Measurements from ENCODE around the gene AGK. TPM values are rescaled to one million over a fixed set of nuclear protein-coding genes. Genes with fewer than 3 reads are reported as not detected.

The AGK gene
- total RNA-seq, 1 donor from 2014 or later, result 31.9 TPM

DNA sequence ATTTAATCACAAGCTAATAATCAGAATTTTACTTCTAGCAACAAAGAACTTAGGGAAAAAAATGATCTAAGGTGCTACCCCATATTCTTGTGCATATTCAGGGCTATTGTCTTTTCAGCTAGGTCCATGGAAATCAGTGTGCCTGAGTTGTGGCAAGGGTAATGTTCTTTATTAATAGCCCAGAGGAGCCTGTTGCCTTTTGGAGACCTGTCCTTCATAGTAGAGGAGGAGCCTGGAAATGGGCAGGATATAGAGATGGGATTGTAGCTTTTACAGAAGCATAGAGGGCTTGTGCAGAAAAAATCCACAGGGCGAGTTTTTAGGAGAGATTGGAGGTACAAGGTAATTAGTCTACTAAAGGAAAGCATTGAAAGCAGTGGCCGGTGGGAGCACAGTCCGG, 38.9 kb downstream of the AGK start:
- Mint-ChIP-seq H3K27me3 (no peaks in the 10 kb centered on the region), H3K4me1 (ENCODE audit: unreplicated experiment) (peaks cover 8% of the 10 kb centered on the region), H3K27ac (no peak overlapping the region), H3K36me3 (peaks cover 28% of the 10 kb centered on the region), H3K4me3 (no peak overlapping the region), H3K9me3 (no peaks in the 10 kb centered on the region)
- no peak for DNase-seq (ENCODE audit: extremely low spot score, unreplicated experiment)
- TF ChIP-seq, protein P1, sequence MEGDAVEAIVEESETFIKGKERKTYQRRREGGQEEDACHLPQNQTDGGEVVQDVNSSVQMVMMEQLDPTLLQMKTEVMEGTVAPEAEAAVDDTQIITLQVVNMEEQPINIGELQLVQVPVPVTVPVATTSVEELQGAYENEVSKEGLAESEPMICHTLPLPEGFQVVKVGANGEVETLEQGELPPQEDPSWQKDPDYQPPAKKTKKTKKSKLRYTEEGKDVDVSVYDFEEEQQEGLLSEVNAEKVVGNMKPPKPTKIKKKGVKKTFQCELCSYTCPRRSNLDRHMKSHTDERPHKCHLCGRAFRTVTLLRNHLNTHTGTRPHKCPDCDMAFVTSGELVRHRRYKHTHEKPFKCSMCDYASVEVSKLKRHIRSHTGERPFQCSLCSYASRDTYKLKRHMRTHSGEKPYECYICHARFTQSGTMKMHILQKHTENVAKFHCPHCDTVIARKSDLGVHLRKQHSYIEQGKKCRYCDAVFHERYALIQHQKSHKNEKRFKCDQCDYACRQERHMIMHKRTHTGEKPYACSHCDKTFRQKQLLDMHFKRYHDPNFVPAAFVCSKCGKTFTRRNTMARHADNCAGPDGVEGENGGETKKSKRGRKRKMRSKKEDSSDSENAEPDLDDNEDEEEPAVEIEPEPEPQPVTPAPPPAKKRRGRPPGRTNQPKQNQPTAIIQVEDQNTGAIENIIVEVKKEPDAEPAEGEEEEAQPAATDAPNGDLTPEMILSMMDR (conservative IDR thresholded peaks at IDR 0.05), result no peak

DNA sequence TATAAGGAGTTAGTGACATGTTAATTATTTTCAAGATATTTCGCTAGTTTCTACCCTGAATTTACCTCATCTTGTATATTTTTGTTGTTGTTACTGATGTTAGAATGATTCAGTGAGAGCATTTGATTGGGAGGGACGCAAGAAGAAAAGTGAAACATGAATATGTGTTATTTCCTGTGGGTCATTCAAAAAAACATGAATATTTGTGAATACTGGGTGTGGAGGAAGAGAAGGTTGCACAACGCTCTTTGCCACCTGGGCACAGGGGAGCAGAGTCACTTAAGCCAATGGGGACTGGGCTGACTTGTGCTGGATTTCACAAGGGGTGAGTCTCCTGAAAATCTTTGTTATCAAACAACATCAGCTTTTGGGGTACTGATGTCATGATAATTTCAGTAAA, 39.5 kb downstream of the AGK start:
- H3K4me1 Mint-ChIP-seq (ENCODE audit: unreplicated experiment), result peaks cover 8% of the 10 kb centered on the region
- H3K27ac Mint-ChIP-seq, result peak overlapping the region; percentile 15
- H3K9me3 Mint-ChIP-seq, result no peaks in the 10 kb centered on the region
- H3K36me3 Mint-ChIP-seq, result peaks cover 32% of the 10 kb centered on the region
- no peak for DNase-seq (ENCODE audit: extremely low spot score, unreplicated experiment)
- no peak overlapping the region for H3K4me3 Mint-ChIP-seq
- TF ChIP-seq, protein P1 (conservative IDR thresholded peaks at IDR 0.05), result no peak
- no peaks in the 10 kb centered on the region for H3K27me3 Mint-ChIP-seq

DNA sequence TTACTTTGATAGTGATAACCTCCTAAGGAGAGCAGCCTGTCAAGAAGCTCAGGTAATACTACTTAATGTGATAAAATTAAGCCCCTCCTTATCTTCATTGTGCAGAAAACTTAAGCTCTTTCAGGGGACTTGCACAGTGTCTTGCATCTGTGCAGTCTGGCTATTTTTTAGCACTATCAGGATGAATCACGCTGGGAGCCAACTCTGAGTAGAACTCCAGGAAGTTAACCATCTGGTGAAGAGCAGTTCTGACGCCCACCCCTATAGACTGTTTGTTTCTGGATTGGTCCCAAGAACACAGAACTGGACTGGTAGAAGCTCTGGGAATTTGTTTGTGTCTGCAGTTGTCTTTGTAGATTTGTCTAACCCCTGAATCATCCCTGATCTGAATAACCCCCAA, 41.9 kb downstream of the AGK start:
- Mint-ChIP-seq H3K9me3 (no peaks in the 10 kb centered on the region), H3K27me3 (no peaks in the 10 kb centered on the region), H3K4me1 (ENCODE audit: unreplicated experiment) (peaks cover 5% of the 10 kb centered on the region), H3K4me3 (no peak overlapping the region), H3K36me3 (peaks cover 26% of the 10 kb centered on the region), H3K27ac (no peak overlapping the region)
- DNase-seq (ENCODE audit: extremely low spot score, unreplicated experiment), result no peak
- TF ChIP-seq, protein P1 (conservative IDR thresholded peaks at IDR 0.05), result no peak

DNA sequence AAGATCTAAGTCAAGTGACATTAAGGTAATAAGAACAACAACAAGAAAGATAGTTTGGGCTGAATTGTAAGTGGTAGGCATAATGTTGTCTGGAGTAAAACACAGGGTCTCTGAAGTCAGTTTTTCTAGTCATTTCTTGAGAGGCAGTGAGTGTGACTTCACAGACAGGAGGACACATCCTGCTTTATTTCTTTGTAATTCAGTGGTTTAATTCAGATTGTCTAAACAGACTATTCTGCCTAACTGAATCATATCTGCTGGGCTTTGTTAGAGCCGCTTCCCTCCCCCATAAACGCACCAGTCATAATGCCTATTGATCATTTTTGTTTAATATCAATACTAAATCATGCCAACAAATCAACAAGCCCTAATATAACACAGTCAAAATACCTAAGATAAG, 46.8 kb downstream of the AGK start:
- Mint-ChIP-seq H3K4me1 (ENCODE audit: unreplicated experiment) (no peaks in the 10 kb centered on the region), H3K4me3 (no peak overlapping the region), H3K36me3 (peaks cover 20% of the 10 kb centered on the region), H3K27me3 (no peaks in the 10 kb centered on the region), H3K27ac (no peak overlapping the region), H3K9me3 (no peaks in the 10 kb centered on the region)
- no peak for DNase-seq (ENCODE audit: extremely low spot score, unreplicated experiment)
- TF ChIP-seq, protein P1 (conservative IDR thresholded peaks at IDR 0.05), result no peak

DNA sequence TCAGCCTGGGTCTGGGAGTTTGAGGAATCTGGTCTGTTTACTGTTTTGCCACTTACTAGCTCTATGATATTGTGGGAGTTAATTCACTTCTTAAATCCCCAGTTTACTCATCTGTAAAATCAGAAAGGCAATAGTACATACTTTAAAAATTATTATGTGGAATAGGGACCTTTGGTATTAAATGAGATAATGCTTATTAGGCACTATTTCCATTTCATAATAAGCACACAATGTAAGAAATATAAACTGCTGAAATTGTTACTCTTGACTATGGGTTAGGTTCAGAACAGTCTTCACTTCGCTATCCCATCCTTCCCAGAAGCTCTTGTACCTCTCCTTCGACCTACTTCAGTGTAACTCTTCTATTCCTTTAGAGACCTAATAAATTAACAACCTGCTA, 47.2 kb downstream of the AGK start:
- H3K27ac Mint-ChIP-seq, result no peak overlapping the region
- peaks cover 16% of the 10 kb centered on the region for H3K36me3 Mint-ChIP-seq
- no peak for DNase-seq (ENCODE audit: extremely low spot score, unreplicated experiment)
- no peaks in the 10 kb centered on the region for H3K27me3 Mint-ChIP-seq
- no peaks in the 10 kb centered on the region for H3K4me1 Mint-ChIP-seq (ENCODE audit: unreplicated experiment)
- H3K4me3 Mint-ChIP-seq, result no peak overlapping the region
- TF ChIP-seq, protein P1 (conservative IDR thresholded peaks at IDR 0.05), result no peak
- no peaks in the 10 kb centered on the region for H3K9me3 Mint-ChIP-seq

Measured in type B pancreatic cell (in vitro differentiated cells).